GM21390 (cell line): ENCODE results near the gene CHIT1.
"Not testable (repeated sequence)": the region's sequence is repeated elsewhere in the genome, so short reads cannot be mapped to it uniquely, and the experiment has no call there.

Source experiments
- ATAC-seq: cut with Tn5 transposase; IDR thresholded peaks from one replicate; pipeline ENCODE4 v1.9.1; 2021; ENCODE audit not compliant: unreplicated experiment

Gene CHIT1

DNA sequence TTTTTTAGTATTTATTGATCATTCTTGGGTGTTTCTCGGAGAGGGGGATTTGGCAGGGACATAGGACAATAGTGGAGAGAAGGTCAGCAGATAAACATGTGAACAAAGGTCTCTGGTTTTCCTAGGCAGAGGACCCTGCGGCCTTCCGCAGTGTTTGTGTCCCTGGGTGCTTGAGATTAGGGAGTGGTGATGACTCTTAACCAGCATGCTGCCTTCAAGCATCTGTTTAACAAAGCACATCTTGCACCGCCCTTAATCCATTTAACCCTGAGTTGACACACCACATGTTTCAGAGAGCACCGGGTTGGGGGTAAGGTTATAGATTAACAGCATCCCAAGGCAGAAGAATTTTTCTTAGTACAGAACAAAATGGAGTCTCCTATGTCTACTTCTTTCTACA, 36.7 kb upstream of the CHIT1 start:
- not testable (repeated sequence) for ATAC-seq

- ATAC-seq: no peak
Measured at GRCh38 chr1:203265541-203265940, 36.1 kb upstream of the CHIT1 start.

GRCh38 chr1:203264052-203264501, 34.6 kb upstream of the CHIT1 start:
- no peak for ATAC-seq

DNA sequence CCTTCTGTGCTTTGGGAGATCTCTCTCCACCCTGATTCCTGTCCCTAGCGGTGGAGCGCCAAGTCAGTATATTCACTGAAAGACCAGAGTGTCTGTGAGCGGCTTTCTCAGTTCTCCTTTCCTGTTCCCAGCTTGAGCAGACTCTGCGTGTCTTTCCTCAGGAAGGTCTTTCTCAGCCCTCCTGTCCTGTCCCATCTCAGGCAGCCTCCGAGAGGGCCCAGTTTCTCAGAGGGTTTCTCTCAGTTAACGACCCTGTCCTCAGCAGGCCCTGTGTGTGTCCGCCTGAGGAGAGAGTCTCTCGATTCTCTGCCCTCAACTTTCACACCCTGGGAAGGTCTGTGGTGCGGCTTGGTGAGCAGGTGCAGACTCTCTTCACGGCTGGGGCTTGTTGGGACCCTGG, 34.0 kb upstream of the CHIT1 start:
- ATAC-seq: no peak

DNA sequence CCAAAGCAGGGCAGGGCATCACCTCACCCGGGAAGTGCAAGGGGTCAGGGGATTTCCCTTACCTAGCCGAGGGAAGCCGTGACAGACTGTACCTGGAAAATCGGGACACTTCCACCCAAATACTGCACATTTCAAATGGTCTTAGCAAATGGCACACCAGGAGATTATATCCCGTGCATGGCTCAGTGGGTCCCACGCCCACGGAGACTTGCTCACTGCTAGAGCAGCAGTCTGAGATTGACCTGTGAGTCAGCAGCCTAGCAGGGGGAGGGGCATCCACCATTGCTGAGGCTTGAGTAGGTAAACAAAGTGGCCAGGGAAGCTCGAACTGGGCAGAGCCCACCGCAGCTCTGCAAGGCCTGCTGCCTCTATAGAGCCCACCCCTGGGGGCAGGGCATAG, 27.2 kb upstream of the CHIT1 start:
- not testable (repeated sequence) for ATAC-seq

- not testable (repeated sequence) for ATAC-seq
Measured at GRCh38 chr1:203254782-203255181, 25.3 kb upstream of the CHIT1 start.

- no peak for ATAC-seq
Measured at GRCh38 chr1:203252678-203253077, 23.2 kb upstream of the CHIT1 start.

DNA sequence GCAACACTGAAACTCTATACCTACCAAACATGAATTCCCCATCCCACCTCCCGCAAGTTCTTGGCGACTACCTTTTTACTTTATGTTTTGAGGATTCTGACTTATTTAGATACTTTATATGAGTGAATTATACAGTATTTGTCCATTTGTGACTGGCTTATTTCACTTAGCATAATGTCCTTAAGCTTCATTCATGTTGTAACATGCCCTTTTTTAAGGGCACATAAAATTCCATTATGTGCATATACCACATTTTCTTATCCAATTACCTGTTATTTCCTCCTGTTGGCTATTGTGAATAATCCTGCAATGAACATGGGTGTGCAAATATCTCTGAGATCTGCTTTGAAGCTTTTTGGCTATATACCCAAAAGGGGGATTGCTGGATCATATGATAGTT, 22.0 kb upstream of the CHIT1 start:
- ATAC-seq: no peak

- no peak for ATAC-seq
Measured at GRCh38 chr1:203250911-203251310, 21.4 kb upstream of the CHIT1 start.

GRCh38 chr1:203244776-203245175, 15.3 kb upstream of the CHIT1 start:
- no peak for ATAC-seq

DNA sequence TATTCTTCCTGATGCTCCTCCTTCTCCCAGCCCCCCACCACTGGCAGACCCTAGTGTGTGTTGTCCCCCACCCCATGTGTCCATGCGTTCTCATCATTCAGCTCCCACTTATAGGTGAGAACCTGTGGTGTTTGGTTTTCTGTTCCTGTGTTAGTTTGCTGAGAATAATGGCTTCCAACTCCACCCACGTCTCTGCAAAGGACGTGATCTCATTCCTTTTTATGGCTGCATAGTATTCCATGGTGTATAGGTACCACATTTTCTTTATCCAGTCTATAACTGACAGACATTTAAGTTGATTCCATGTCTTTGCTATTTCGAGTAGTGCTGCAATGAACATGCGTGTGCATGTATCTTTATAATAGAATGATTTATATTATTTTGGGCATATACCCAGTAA, 12.2 kb upstream of the CHIT1 start:
- not testable (repeated sequence) for ATAC-seq

DNA sequence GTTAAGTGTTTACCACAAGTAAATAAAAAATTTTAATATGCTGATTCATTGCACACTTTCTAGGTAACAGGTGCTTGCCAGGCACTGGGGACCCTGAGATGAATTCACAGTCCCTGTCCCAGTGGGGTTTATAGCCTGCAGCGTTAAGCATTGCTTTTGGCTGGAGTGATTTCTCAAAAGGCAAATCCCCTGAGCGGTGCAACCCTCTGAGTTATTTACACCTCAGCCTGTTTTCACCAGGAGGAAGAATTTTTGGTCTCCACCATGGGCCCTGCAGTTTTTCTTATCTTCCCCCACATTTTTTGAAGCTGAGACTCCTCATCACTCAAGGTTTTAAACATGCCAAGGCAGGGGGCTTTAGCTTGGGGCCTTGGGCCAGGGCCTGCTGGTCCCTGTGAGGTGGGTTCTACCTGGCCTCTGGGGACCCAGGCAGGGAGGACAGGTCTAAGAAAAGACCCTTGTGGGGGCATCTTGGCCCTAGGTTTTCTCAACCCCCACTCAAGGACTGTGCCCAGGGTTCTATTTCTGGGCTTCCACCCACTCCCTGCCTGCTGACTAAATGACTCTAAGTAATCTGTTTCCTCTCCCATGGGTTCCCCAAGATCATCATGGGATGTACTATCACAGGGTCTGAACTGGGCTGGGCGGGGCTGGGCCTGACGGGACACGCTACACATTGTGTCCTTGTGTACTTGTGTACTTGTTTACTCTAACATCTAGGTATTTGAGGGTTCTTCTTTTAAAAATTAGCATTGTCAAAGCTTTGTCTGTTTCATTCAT, 10.2 kb upstream of the CHIT1 start:
- ATAC-seq: no peak

DNA sequence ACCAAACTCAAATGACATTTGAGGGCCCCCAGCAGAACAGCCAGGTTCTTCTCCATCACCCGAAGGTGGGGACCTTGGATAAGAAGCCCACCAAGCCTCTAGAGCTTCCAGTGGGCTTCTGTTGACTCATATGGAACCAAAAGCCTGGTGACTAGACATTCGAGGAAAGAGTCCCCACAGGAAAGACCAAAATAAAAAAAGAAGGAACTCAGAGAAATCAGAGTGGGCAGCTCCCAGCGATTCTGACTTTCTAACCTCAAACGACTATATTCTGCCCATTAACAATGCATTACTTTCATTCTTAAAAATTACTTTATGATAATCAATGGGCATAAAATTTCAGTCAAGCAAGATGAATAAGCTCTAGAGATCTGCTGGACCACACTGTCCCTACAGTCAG, 9.6 kb upstream of the CHIT1 start:
- ATAC-seq: no peak

DNA sequence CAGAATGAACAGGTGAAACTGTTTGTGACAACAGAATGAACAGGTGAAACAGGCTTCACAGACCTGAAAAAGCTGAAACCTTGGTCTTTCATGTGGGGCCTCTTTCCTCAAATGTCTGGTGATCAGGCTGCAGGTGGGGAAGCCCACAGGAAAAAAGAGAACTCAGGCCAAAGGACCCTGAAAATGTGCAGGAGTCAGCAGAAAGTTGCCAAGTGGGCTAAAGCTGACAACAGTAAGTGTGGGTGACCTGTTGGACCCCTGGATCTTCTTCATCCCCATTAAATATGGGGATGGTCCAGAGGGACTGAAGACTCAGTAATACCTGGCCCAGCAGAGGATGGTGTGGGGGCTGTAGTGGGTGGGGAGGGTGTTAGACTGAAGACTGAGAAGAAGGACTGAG, 9.1 kb upstream of the CHIT1 start:
- no peak for ATAC-seq

GRCh38 chr1:203234901-203235300, 5.4 kb upstream of the CHIT1 start:
- ATAC-seq: not testable (repeated sequence)

DNA sequence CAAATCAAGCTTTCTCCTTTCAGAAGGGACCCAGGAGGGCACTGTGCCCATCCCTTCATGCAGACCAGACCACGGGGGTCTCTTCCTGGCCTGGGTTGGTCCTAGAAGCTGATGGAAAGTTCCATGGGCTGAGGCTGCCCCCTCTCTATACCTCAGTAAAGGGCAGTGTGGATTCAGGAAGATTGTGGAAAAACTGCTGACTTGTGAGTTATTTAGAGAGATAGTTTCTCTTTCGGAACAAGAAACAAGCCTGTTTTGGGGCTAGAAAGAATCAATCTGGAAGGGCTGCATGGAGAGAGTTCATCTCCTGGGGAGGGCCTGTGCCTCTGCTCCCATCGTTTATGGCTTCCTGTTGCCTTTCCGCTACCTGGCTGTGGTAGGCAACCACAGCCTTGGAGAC, 803 bp downstream of the CHIT1 start:
- ATAC-seq: no peak

DNA sequence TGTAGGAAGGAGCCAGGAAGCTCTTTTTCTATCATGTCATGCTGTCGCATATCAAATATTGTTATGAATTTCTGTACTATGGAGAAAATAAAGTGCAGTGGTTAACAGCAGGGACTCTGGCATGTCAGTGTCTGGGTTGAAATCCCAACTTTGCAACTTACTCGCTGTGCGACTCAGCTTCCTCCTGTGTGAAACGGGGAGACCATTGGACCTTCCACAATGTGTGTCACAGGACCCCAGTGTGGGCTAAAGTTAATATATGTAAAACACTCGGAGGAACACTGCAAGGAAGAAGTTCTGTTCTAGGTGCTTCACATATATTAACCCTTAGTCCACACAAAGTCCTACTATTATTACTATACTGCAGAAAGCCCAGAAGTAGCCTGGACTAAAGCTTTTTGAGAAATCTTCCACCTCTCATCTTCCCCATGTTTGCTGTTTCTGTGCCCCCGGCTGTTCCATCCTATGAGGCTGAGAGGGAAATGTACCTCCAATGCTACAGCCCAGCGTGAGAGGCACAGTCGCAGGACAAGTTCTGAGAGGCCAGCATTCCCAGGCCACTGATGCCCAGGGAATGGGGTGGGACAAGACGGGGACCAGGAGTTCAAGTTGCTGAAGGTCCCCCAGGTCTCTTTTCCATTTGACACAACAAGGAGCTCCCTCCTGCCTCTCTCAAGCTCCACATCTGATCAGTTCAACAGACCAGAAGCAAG, 1.9 kb downstream of the CHIT1 start:
- no peak for ATAC-seq

DNA sequence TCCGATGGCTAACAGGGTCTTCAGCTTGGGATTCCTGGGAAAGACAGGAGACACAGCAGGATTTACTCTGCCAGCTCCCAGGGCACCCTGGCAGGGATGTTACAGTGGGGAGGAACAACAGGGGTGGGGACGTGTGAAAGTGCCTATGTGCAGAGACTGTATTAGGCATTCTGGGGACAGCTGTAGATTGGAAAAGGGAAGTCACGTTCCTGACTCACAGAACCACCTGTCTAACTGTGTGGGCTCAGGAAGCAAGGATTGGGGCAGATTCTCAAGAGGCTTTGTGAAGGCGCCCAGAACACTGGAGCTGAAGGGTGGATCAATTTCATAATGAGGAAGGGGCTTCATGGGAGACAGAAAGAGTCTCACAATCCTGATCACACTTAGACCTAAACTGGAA, 4.4 kb downstream of the CHIT1 start:
- ATAC-seq: no peak

DNA sequence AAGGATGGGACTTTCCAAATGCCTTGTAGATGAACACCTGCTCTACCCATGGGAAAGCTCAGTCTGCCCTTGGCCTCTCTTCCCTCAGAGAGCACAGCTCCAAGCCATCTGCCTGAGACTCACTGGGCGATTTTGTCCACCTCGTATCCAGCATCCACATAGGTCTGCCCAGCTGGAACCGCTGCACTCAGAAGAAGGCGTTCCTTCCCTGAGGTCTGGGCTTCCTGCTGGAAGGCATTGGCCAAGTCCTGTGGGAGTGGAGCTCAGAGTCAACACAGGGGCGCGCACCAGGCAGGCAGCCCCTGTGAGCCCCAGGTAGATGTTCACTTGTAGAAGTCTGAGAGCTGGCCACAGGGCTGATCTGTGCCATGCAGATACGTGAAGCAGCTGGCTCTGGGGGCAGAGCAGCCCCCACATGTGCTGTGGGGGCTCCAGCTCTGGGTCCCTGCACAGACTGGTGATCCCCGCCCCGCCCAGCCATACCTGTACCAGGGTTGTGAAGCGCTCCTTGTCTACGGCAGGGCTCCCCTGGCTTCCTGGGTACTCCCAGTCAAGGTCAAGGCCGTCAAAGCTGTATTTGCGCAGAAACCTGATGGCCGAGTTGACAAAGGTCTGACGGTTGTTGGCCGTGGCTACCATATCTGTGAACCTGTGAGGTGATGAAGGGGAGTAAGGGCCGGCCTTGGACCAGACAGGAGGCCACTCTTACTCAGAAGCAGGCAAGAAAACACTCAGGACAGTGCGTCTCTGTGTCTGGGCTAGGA, 6.3 kb downstream of the CHIT1 start:
- no peak for ATAC-seq

DNA sequence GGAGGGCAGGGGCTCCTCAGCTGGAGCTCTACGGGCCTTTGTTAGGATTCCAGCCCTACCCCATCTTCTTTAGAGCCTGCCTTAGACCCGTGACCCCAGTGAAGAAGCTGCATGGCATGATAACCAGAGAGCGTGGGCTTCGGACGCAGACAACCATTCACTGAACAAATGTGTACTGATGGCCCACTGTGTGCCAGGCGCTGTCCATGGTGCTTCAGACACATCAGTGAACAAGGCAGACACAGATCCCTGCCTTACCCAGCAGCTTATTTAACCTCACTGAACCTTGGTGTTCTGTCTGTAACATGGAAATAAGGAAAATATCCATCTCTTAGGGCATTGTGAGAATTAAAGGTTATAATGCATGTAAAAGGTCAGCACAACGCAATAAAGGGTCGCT, 9.5 kb downstream of the CHIT1 start:
- ATAC-seq: no peak

DNA sequence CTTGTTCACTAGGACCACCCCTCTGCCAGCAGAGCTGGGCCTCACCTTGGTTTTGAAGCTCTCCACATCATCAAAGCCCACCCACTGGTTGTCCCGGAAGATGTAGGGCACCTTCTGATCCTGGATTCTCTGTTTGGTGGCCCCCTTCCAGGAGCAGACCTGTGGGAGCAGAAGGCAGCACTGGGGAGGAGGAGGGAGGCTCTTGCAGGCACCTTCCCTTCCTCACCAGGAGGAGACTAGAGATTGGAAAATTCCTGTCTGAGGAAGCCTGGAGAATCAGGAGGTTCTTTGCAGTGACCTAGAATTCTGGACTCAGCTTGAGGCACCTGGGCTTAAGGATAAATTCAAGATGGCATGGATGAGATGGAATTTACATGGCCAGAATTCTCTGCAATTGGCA, 10.3 kb downstream of the CHIT1 start:
- no peak for ATAC-seq

DNA sequence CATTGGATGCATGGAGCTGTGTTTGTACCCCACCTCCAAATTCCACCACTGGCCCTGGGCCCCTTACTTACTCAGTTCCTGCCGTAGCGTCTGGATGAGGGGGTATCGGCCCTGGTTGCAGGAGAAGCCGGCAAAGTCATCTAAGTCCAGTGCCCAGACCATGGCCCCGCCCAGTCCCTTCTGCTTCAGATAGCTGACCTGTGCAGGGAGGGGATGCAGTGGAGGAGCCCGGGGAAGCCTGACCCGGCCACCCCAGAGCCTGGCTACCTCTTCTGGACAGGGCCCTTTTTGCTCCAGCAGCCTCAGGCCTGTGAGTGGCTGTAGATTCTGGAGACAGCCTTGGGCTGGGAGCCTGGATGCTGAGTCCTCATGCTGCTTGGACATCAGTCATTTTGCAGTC, 11.8 kb downstream of the CHIT1 start:
- ATAC-seq: no peak
